ENCODE measurements around the gene ADCY4. TPM values are rescaled to one million over a fixed set of nuclear protein-coding genes. Genes with fewer than 3 reads are reported as not detected.

Gene ADCY4
- total and polyA plus RNA-seq, 2 of the 13 experiments (the other 11 are each of a cell fraction or from before 2014, with no cell fraction given), result 0.03 TPM; not detected in 1

DNA sequence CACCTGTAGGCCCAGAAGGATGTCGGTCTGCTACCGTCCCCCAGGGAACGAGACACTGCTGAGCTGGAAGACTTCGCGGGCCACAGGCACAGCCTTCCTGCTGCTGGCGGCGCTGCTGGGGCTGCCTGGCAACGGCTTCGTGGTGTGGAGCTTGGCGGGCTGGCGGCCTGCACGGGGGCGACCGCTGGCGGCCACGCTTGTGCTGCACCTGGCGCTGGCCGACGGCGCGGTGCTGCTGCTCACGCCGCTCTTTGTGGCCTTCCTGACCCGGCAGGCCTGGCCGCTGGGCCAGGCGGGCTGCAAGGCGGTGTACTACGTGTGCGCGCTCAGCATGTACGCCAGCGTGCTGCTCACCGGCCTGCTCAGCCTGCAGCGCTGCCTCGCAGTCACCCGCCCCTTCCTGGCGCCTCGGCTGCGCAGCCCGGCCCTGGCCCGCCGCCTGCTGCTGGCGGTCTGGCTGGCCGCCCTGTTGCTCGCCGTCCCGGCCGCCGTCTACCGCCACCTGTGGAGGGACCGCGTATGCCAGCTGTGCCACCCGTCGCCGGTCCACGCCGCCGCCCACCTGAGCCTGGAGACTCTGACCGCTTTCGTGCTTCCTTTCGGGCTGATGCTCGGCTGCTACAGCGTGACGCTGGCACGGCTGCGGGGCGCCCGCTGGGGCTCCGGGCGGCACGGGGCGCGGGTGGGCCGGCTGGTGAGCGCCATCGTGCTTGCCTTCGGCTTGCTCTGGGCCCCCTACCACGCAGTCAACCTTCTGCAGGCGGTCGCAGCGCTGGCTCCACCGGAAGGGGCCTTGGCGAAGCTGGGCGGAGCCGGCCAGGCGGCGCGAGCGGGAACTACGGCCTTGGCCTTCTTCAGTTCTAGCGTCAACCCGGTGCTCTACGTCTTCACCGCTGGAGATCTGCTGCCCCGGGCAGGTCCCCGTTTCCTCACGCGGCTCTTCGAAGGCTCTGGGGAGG lies 23.9 kb downstream of the ADCY4 start, which contains the start of gene LTB4R (continued):
- TF ChIP-seq TEAD3 (CRISPR knock-in tag; optimal IDR thresholded peaks at IDR 0.05; ENCODE audit: borderline replicate concordance), result peak; percentile 2
- TF ChIP-seq MTA1 (CRISPR knock-in tag; IDR thresholded peaks at IDR 0.05; ENCODE audit: borderline replicate concordance), result 0 out of 2 replicates have a peak, but pooled peaks have one; percentile 18
- TF ChIP-seq CHCHD3 (CRISPR knock-in tag; IDR thresholded peaks at IDR 0.05), result peak; percentile 84; the same call in 1 of the 2 replicates
- no peak for TF ChIP-seq HDAC6 (IDR thresholded peaks at IDR 0.05; ENCODE audit: low read depth, low read length)
- TF ChIP-seq, protein P1, sequence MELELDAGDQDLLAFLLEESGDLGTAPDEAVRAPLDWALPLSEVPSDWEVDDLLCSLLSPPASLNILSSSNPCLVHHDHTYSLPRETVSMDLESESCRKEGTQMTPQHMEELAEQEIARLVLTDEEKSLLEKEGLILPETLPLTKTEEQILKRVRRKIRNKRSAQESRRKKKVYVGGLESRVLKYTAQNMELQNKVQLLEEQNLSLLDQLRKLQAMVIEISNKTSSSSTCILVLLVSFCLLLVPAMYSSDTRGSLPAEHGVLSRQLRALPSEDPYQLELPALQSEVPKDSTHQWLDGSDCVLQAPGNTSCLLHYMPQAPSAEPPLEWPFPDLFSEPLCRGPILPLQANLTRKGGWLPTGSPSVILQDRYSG (CRISPR knock-in tag; IDR thresholded peaks at IDR 0.05), result no peak
- peak; percentile 69 for TF ChIP-seq RBFOX2 (IDR thresholded peaks at IDR 0.05; ENCODE audit: low read depth, low read length)
- 0 out of 2 replicates have a peak, but pooled peaks have one; percentile 42 for TF ChIP-seq SRY (CRISPR knock-in tag; IDR thresholded peaks at IDR 0.05)
- TF ChIP-seq AGO2 (optimal IDR thresholded peaks at IDR 0.05; ENCODE audit: low read depth, low read length), result peak; percentile 91
- no peak for TF ChIP-seq SUZ12 (IDR thresholded peaks at IDR 0.05; ENCODE audit: low read depth, low read length)
- TF ChIP-seq NFE2 (CRISPR knock-in tag; IDR thresholded peaks at IDR 0.05), result no peak
- TF ChIP-seq MYC (CRISPR knock-in tag; IDR thresholded peaks at IDR 0.05; ENCODE audit: borderline replicate concordance), result no peak
- 0 out of 2 replicates have a peak, but pooled peaks have one; percentile 68 for TF ChIP-seq SAFB2 (CRISPR knock-in tag; IDR thresholded peaks at IDR 0.05; ENCODE audit: borderline replicate concordance, low read depth)
- 0 out of 2 replicates have a peak, but pooled peaks have one; percentile 26 for TF ChIP-seq ZFX (CRISPR knock-in tag; IDR thresholded peaks at IDR 0.05; ENCODE audit: low read depth)
- TF ChIP-seq ZNF768 (CRISPR knock-in tag; IDR thresholded peaks at IDR 0.05), result peak; percentile 34; the same call in 1 of the 2 replicates
- TF ChIP-seq, protein P2, sequence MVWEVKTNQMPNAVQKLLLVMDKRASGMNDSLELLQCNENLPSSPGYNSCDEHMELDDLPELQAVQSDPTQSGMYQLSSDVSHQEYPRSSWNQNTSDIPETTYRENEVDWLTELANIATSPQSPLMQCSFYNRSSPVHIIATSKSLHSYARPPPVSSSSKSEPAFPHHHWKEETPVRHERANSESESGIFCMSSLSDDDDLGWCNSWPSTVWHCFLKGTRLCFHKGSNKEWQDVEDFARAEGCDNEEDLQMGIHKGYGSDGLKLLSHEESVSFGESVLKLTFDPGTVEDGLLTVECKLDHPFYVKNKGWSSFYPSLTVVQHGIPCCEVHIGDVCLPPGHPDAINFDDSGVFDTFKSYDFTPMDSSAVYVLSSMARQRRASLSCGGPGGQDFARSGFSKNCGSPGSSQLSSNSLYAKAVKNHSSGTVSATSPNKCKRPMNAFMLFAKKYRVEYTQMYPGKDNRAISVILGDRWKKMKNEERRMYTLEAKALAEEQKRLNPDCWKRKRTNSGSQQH (CRISPR knock-in tag; IDR thresholded peaks at IDR 0.05; ENCODE audit: low read depth), result no peak
- peak; percentile 60 for TF ChIP-seq AGO1 (IDR thresholded peaks at IDR 0.05; ENCODE audit: low read depth, low read length, poor library complexity, severe bottlenecking)
- TF ChIP-seq, protein P3, sequence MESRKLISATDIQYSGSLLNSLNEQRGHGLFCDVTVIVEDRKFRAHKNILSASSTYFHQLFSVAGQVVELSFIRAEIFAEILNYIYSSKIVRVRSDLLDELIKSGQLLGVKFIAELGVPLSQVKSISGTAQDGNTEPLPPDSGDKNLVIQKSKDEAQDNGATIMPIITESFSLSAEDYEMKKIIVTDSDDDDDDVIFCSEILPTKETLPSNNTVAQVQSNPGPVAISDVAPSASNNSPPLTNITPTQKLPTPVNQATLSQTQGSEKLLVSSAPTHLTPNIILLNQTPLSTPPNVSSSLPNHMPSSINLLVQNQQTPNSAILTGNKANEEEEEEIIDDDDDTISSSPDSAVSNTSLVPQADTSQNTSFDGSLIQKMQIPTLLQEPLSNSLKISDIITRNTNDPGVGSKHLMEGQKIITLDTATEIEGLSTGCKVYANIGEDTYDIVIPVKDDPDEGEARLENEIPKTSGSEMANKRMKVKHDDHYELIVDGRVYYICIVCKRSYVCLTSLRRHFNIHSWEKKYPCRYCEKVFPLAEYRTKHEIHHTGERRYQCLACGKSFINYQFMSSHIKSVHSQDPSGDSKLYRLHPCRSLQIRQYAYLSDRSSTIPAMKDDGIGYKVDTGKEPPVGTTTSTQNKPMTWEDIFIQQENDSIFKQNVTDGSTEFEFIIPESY (CRISPR knock-in tag; IDR thresholded peaks at IDR 0.05), result peak; percentile 82
- TF ChIP-seq EP300 (IDR thresholded peaks at IDR 0.05; ENCODE audit: low read depth in 2 of 2, low read length in 2 of 2), result no peak
- no peak for TF ChIP-seq EP300 (CRISPR knock-in tag; IDR thresholded peaks at IDR 0.05; ENCODE audit: borderline replicate concordance)
- TF ChIP-seq PCBP2 (optimal IDR thresholded peaks at IDR 0.05; ENCODE audit: low read depth, low read length, poor library complexity, severe bottlenecking), result no peak
- TF ChIP-seq HOXA3 (CRISPR knock-in tag; IDR thresholded peaks at IDR 0.05), result peak; percentile 33

Measured in HepG2 (cell line).